ENCODE measurements around the gene TAF11L5.

DNA sequence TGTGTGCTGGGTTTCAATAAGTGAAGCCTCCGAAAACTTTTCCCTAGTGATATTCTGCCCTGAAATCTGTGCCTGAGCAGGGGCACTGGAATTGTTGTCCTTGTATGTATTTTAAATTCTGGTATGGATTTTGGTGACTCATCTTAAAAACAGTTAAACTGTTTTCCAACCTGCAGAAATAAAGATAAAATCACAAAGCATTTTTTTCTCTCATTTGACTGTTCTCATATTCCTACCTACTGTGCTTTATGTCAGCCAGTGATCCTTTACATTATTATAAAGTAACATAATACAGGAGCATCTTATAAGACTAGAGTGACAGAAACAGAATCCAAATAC, 37.9 kb upstream of the TAF11L5 start:
- TF ChIP-seq CTCF (IDR thresholded peaks at IDR 0.05 in 4 of 5, conservative IDR thresholded peaks at IDR 0.05 in 1 of 5) (no peak), POLR2A (IDR thresholded peaks at IDR 0.05) (no peak)

Data from gastrocnemius medialis (tissue), 4 donors.